NCI-H1105 treated with DMSO at 0.1 percent for 48 hours (cell line): ENCODE results near the gene MYH14.

Source experiments
- DNase-seq: peaks from one replicate; lab custom pipeline; 2025; lab: John Stamatoyannopoulos, UW

The MYH14 gene

DNA sequence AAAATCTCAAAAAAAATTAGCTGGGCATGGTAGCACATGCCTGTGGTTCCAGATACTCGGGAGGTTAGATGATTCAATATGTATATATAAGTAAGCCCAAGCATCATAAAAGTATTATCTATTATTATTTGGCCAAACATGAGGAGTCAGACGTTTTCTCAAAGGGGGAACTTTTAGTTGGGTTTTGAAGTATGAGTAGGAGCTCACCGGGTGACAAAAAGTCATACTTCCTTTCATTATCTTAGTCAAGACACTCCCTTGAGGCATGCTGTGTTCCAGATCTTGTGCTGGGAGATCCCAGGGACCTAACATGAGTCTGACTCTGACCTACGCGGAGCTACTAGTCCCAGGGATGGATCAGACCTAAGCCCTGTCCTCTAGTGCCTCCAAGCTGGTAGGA lies 8.2 kb upstream of the MYH14 start:
- no peak for DNase-seq

DNA sequence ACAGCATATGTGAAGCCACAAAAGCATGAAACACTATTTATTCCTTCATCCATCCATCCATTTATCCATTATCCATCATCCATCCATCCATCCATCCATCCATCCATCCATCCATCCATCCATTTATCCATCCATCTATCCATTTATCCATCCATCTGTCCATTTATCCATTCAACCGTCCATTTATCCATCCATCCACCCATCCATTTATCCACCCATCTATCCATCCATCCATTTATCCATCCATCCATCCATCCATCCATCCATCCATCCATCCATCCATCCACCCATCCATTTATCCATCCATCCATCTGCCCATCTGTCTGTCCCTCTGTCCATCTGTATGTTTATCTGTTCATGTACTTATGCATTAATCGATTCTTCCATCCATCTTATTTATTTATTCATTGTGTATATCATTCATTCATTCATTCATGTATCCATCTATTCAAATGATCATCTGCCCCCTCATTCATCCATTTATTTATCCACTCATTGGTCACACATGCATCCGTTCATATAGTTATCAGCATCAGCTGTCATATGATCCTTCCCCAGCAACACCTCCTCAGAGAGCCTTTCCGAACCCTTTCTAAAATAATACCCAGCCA lies 7.0 kb upstream of the MYH14 start:
- DNase-seq: no peak

DNA sequence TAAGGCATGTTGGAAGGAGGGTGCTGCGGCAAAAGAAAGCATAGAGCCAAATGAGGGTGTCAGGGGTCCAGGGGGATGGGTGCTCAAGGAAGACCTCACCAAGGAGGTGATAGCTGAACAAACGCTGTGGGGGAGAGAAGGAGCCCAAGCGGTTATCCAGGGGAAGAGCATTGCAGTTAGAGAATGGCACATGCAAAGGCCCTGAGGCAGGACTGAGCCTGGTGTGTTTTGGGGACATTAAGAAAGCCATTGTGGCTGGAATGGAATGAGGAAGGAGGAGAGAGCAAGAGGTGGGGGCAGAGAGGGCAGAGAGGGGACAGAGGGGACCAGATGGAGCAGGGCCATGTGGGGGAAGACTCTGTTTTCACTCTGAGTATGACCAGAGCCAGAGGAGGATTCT lies 6.1 kb upstream of the MYH14 start:
- DNase-seq: no peak

DNA sequence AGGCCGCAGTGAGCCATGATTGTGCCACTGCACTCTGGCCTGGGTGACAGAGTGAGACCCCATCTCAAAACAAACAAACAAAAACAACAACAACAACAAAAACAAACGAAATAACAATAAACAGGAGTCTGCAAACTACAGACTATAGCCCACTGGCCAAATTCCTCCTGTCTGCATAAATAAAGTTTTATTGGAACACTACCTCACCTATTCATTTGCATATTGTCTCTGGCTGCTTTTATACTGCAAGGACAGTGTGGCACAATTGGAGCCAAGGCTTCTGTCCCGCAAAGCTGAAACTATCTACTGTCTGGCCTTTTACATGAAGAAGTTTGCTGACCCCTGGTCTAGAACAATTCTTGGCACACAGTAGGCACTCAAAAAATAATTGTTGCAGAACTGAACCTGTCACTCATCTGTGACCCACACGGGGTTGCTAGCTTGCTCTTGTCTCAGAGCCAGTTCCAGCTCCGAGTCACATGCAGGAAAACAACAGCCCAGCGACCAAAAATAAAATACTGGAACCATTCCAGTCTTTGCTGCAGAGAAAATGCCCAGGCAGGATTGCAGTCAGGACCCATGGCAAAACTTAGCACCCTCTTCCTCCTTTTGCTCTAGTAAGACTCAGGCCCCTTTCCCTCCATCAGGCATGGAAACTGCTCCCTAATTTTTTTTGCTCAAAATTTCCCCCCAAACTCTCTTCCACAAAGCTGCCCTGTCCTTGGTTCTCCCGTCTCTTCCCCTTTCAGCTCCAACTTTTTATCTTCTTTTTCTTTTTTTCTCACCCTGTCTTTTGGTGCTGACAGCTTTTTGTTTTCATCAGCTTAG lies 4.8 kb upstream of the MYH14 start:
- DNase-seq: peak; percentile 18

DNA sequence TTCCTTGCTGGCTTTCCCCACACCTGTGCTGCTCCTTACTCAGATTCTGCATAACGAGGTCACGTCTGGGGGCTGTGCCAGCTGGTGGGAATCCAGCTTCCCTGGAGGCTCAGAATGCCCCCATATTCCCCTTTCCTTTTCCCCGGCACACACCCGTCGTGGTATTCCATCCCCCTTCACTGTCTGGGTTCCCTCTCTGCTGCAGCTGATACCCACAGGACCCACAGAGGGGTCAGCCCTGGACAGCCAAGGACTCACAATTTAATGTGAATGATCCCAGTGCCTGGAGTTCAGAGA lies 4.2 kb upstream of the MYH14 start:
- peak; percentile 24 for DNase-seq

DNA sequence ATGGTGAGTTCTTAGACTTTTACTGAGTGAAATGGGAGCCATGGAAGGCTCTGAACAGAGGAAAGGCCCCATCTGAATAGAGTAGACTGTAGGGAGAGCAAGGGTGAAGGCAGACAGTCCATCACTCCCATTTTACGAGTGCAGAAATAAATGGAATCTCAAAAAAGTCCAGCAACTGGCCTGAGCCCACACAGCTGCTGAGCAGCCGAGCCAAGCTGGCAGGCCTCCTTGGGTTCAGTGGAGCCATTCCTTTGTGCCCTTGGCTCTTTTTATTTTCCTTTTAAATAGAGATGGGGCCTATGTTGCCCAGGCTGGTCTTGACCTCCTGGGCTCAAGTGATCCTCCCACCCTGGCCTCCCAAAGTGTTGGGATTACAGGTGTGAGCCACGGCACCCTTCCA lies 1.0 kb upstream of the MYH14 start:
- DNase-seq: no peak

DNA sequence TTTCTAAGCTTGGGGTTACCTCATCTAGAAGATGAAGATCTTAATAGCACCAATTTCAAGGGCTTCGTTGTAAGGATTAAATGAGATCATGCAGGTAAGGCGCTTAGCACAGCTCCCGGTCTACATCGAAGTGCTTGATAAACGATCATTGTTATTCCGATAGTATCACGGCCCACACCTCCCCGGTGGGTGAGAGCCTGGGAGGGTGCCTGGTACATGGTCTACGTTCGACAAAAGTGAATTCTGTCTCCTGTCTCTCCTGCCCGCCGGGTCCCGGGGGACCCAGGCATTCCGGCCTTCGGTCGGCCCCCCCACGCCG lies 501 bp upstream of the MYH14 start:
- DNase-seq: no peak

DNA sequence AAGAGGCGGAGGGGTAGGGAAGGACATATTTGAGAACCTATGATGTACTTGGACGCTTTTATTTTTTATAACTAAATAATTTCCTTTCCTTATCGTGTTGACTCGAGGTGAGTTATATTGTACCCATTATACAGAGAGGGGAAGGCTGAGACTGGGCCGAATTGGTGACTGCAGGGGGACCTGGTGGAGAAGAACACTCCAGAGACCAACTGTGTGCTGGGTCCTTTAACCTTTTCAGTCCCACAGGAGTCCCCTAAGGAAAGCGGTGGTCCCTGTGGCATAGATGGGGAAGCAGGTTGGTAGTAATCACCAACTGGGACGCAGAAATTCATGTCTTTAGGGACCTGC lies 633 bp downstream of the MYH14 start:
- DNase-seq: no peak

DNA sequence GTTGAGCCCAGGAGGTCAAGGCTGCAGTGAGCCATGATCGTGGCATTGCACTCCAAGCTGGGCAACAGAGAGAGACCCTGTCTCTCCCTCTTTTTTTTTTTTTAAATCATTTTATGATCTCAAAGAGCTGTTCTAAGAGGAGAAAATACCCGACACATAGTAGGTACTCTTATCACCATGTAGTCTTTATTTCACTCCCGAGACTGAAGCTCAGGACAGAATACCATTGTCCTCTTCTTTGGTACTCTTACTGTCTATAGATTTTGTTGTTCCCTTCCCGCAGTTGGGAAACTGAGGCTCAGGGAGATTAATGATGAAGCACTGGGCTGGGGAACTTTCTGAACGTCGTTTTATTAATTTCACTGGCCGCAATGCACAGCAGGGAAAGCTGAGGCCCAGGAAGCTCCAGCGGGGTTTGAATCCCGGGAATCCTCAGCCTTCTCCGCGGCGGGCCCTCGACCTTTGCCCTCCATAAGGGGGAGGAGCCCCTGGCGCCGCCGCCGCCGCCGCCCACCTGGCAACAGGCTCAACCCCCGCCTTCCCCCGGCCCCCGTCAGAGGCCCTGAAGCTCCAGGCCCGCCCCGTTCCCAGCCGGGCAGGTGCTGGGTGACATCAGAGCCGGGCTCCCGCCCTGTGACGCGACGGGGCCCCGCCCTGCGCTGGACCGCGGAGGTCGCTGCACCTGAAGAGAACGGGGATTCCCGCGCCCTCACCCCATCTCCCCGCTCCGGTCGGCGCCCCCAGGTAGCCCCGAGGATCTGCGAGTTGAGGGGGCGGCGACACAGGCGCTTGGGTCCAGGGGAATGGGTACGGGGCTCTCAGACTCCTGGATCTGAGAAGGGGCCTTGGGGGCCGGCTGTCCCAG lies 1.6 kb downstream of the MYH14 start:
- peak; percentile 88 for DNase-seq

DNA sequence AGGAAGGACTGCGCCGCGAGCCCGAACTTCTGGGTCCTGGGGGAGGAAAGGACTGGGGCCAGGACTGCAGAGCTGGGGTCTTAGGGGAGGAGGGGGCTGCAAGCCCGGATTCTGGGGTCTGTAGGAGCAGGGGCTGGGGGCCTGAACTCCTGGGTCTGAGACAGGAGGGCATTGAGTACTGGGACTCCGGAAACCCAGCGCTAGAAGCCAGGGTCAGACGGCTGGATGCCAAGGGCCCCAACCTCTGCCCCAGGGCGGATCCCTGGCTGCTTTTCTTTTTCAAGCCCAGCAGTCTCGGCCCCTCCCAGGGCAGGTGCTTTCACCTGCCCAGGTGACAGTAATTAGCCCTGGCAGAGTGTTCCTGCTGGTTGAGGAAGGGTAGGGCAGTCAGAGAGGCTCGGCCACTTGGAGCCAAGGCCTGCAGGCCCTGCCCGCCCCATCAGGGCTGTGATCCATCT lies 2.3 kb downstream of the MYH14 start:
- DNase-seq: peak; percentile 87

DNA sequence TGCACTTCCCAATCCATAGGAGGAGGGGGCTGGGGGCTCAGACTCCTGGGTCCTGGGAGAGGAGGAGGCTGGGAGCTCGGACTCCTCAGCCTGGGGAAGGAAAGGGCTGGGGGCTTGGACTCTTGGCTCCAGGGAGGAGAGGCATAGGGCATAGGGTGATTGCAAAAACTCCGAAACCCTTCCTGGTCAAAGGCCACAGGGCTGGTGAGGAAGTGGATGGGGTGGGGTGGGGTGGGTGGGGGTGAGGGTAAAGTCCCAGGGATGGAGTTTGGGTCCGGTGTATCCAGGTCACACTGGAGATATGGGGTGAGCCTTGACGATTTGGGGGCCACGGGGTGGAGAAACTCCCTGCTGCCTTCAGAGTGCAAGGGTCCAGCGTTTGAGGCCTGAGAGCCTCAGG lies 2.8 kb downstream of the MYH14 start:
- DNase-seq: no peak

DNA sequence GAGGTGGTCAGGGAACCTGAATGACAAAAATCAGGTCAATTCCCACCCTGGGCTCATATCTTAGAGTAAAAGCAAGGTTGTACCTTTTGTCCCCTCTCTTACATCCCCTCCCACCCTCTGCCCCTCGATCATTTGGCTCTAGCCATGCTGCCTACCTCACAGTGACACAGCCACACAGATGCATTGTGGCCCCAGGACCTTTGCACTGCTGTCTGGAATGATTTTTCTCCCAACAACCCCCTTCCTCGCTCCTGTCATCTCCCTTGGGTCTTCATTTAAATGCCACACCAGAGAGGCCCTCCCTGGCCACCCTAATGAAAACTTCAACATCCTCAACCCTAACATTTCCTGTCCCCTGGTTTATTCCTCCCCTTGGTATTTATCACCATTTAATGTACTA lies 4.3 kb downstream of the MYH14 start:
- DNase-seq: no peak

DNA sequence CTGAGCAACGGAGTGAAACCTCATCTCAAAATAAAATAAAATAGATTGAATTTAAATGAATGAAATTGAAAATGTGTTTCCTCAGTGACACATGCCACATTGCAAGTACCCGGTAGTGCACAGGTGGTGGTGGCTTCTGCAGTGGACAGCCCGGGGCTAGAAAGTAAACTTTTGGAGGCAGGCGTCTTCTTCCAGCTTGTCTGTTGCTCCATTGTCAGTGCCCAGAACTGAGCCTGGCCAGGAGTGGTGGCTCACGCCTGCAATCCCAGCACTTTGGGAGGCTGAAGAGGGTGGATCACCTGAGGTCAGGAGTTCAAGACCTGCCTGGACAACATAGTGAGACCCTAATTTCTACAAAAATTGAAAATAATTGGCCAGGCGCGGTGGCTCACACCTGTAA lies 5.7 kb downstream of the MYH14 start:
- no peak for DNase-seq

DNA sequence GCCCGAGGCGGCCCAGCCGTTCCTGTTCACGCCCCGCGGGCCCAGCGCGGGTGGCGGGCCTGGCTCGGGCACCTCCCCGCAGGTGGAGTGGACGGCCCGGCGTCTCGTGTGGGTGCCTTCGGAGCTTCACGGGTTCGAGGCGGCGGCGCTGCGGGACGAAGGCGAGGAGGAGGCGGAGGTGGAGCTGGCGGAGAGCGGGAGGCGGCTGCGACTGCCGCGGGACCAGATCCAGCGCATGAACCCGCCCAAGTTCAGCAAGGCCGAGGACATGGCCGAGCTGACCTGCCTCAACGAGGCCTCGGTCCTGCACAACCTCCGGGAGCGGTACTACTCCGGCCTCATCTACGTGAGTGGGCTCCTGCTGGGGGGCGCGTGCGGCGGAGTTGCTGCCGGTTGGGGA lies 7.0 kb downstream of the MYH14 start:
- no peak for DNase-seq

DNA sequence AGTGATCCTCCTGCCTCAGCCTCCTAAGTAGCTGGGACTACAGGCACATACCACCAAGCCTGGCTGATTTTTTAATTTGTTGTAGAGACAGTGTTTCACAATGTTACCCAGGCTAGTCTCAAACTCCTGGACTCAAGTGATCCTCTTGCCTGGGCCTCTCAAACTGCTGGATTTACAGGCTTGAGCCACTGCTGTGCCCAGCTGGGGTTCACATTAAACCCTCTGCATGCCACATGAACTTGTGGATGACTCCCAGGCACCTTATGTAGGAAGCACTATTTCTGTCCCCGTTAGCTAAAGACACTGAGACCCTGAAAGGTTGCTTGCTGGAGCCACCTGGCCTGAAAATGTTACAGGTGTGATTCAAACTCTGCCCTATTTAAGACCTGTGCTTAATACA lies 10.5 kb downstream of the MYH14 start:
- no peak for DNase-seq

DNA sequence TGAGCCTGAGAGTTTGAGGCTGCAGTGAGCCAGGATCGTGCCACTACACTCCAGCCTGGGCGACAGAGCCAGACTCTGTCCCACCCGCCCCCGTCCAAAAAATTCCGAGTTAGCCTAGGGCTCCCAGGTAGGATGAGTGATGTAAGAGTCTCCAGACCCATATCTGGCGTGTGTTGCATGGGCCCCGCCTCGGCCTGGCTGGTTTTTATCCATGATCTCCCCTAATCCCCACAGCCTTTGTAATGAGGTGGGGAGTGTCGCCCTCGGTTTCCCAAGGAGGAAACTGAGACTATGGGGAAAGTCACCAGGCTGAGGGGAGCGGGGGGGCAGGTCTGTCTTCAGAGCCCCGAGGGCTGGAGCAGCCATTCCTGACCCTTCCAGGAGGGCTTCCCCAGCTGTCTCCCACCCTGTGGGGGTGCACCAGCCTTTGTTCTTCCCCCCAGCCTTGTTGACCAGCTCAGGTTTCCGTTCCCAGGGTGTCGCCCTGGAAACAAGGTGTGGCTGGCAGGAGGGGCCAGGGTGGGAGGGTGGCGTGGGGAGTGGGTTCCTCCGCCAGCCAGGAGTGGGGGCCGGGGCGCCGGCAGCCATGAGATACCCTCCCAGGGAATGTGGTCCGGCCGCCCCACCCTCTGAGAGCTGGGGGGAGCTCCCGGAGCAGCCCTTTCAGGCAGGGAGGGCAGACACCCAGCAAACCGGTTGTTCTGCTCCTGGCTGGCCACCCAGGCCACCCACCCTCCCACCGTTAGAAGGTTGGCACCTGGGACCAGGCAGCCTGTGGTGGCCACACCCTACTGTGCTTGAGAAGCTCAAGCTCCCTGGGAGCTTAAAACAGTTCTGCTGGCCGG lies 11.5 kb downstream of the MYH14 start:
- no peak for DNase-seq

DNA sequence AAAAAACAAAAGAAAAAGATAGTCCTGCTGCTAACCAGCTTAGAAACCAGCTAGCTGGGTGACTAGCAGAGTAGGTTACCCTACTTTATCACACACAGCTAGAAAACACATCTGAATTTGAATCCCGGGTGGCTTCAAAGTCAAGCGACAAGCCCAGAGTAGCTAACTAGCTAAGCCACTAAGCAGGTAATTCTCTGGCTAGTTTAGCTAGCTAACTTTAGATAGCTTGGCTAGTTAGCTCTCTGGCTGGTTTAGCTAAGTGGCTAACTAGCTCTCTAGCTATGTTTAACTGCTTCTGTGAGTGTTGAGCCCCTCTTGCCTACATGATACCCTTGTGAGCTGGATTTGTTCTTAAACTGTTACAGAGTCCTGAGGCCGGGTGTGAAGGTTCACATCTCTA lies 12.4 kb downstream of the MYH14 start:
- no peak for DNase-seq

DNA sequence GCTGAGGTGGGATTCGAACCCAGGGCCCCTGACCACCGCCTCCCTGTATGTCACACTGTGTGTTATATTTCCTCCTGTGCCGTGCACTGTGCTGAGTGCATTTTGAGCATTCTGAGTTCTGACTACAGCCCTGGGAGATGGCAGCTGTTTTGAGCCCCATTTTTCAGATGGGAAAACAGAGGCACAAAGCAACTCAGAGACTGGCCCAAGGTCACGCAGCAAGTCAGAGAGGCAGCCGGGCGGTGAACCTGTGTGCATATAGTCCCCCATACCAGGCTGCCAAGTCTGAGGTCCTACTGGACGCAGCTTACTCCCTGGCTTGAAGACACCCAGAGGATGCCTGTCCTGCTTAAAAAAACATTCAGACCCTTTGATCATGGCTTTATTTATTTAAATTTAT lies 17.7 kb downstream of the MYH14 start:
- DNase-seq: no peak

DNA sequence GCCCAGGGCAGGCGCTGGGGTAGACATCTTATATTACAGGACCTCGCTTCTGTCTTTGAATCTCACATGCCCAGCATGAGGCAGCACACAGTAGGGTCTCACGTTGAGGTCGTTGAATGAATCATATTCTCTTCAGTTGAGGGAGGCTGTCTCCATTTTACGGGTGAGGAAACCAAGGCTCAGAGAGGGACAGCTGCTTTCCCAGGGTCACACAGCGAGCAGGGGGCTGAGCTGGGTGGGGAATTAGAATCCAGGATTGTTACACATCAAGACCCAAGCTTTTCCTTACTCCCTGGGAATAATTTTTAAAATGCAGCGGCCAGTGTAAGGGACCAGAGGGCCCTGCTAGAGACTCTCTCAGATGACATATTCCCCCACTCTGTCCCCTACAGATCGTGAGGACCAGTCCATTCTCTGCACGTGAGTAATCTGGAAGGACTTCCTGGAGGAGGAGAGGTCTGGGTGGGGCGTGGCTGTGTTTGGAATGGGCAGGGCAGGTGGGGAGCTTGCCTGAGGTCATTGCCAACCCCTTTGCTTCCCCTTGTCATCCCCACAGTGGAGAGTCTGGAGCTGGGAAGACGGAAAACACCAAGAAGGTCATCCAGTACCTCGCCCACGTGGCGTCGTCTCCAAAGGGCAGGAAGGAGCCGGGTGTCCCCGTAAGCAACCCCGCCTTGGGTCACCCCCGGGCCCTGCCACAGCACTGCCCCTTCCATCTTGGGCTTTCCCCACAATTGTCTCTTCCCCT lies 19.4 kb downstream of the MYH14 start:
- DNase-seq: no peak

DNA sequence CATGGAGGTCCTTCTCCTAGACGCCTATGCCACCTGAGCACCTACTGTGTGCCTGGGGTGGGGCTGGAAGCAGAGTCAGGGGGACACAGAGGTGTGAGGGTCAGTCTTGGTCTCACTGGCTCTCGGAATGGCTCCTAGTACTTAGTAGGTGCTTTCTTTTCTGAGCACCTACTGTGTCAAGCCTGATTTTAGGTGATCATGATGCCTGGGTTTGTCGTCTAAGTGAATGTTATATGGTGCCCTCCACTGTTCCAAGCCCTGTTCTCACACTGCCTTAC lies 20.0 kb downstream of the MYH14 start:
- DNase-seq: no peak

DNA sequence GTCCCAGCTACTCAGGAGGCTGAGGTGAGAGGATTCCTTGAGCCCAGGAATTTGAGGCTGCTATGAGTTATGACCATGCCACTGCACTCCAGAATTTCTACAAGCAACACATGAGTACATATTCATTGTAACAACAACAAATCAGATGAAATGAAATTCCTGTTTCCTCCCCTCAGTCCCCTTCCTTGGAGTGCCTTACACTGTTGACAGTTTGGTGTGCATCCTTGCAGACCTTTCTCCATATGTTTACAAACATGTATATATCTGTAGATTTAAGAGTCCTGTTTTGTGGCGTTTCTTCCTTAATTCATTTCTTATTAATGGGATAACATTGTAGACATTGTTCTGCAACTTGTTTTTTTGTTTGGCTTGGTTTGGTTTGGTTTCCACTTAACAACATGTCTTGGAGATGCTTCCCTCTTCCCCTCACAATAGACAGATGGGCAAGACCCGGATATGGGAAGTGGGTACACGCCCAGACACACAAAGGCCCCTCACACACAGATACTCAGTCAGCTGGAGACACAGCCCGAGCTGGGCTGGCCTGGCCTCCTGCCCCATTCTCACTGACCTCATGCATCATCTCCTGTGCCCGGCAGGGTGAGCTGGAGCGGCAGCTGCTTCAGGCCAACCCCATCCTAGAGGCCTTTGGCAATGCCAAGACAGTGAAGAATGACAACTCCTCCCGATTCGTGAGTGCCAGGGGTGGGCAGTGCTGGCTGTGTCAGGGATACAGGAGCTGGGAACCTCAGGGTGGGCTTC lies 21.7 kb downstream of the MYH14 start:
- DNase-seq: no peak
